GM19468 (cell line): ENCODE data around the gene ULK4.
"Not testable (repeated sequence)": the region's sequence is repeated elsewhere in the genome, so short reads cannot be mapped to it uniquely, and the experiment has no call there.

Experiments used
- ATAC-seq: cut with Tn5 transposase; IDR thresholded peaks from one replicate; pipeline ENCODE4 v1.9.1; 2021; ENCODE audit warnings: mild to moderate bottlenecking, moderate library complexity, moderate number of reproducible peaks; ENCODE audit not compliant: unreplicated experiment; ENCODE audit errors: extremely low read depth

The ULK4 gene

GRCh38 chr3:41467481-41467880 is 494.4 kb downstream of the ULK4 start:
- ATAC-seq = no peak

- no peak for ATAC-seq
Observed at GRCh38 chr3:41464858-41465257, 497.0 kb downstream of the ULK4 start.

- no peak for ATAC-seq
Observed at GRCh38 chr3:41464401-41464800, 497.5 kb downstream of the ULK4 start.

- no peak for ATAC-seq
Observed at GRCh38 chr3:41462103-41462691, 499.7 kb downstream of the ULK4 start.

- ATAC-seq = no peak
Observed at GRCh38 chr3:41460736-41461135, 501.2 kb downstream of the ULK4 start.

- ATAC-seq = no peak
Observed at GRCh38 chr3:41457176-41457575, 504.7 kb downstream of the ULK4 start.

GRCh38 chr3:41456162-41456561 is 505.7 kb downstream of the ULK4 start:
- no peak for ATAC-seq

GRCh38 chr3:41453618-41454017 is 508.3 kb downstream of the ULK4 start:
- ATAC-seq = not testable (repeated sequence)

GRCh38 chr3:41450416-41451231 is 511.3 kb downstream of the ULK4 start:
- no peak for ATAC-seq

GRCh38 chr3:41448396-41448795 is 513.5 kb downstream of the ULK4 start:
- no peak for ATAC-seq

- no peak for ATAC-seq
Observed at GRCh38 chr3:41447701-41448100, 514.2 kb downstream of the ULK4 start.

- ATAC-seq = not testable (repeated sequence)
Observed at GRCh38 chr3:41446316-41446715, 515.6 kb downstream of the ULK4 start.

GRCh38 chr3:41441568-41441967 is 520.3 kb downstream of the ULK4 start:
- ATAC-seq = no peak

GRCh38 chr3:41441139-41441538 is 520.8 kb downstream of the ULK4 start:
- no peak for ATAC-seq

- ATAC-seq = no peak
Observed at GRCh38 chr3:41436983-41437382, 524.9 kb downstream of the ULK4 start.

GRCh38 chr3:41434781-41435180 is 527.1 kb downstream of the ULK4 start:
- ATAC-seq = no peak

GRCh38 chr3:41431386-41431785 is 530.5 kb downstream of the ULK4 start:
- no peak for ATAC-seq

GRCh38 chr3:41430886-41431285 is 531.0 kb downstream of the ULK4 start:
- no peak for ATAC-seq

GRCh38 chr3:41430391-41430790 is 531.5 kb downstream of the ULK4 start:
- ATAC-seq = no peak

GRCh38 chr3:41426485-41426884 is 535.4 kb downstream of the ULK4 start:
- ATAC-seq = no peak

- ATAC-seq = no peak
Observed at GRCh38 chr3:41424543-41425300, 537.2 kb downstream of the ULK4 start.
